PFSK-1 (cell line): ENCODE results near the gene JAG1.

ENCODE experiments used
- FOXP2 ChIP-seq: optimal IDR thresholded peaks from 2 replicates; pipeline ENCODE3; 2011; ENCODE audit warnings: borderline replicate concordance, control low read depth, inconsistent platforms; ENCODE audit not compliant: insufficient read depth; ENCODE audit errors: extremely low read length, extremely low read depth
- POLR2AphosphoS5 ChIP-seq: IDR thresholded peaks from 2 replicates; pipeline ENCODE4 v1.6.1; 2012; ENCODE audit warnings: low read depth, mild to moderate bottlenecking, control low read depth, low read length, moderate library complexity
- REST ChIP-seq, 2 experiments: IDR thresholded peaks; 2 replicates each; pipeline versions ENCODE4 v1.6.1 to v1.8.0; 2011 to 2012; ENCODE audit warnings: low read depth in 2 of 2, low read length in 2 of 2, control low read depth in 1 of 2, inconsistent platforms in 1 of 2, mild to moderate bottlenecking in 1 of 2, moderate library complexity in 1 of 2; ENCODE audit not compliant: insufficient read depth in 1 of 2
- SIN3A ChIP-seq: IDR thresholded peaks from 2 replicates; pipeline ENCODE4 v1.6.1; 2012; ENCODE audit warnings: mild to moderate bottlenecking, low read length, moderate library complexity, borderline replicate concordance; ENCODE audit not compliant: insufficient read depth
- TAF1 ChIP-seq: IDR thresholded peaks from 2 replicates; pipeline ENCODE4 v1.6.1; 2012; ENCODE audit warnings: low read length, control low read depth, borderline replicate concordance; ENCODE audit not compliant: insufficient read depth

Gene JAG1

GRCh38 chr20:10652185-10652584 is 21.6 kb downstream of the JAG1 start:
- TF ChIP-seq SIN3A (no peak), TAF1 (no peak), REST (IDR thresholded peaks at IDR 0.05; ENCODE audit: insufficient read depth in 1 of 2, low read depth in 2 of 2, low read length in 2 of 2) (no peak), POLR2AphosphoS5 (no peak), FOXP2 (no peak)

GRCh38 chr20:10651227-10651990 is 22.4 kb downstream of the JAG1 start:
- no peak for TF ChIP-seq TAF1
- TF ChIP-seq POLR2AphosphoS5, result no peak
- TF ChIP-seq FOXP2, result no peak
- no peak for TF ChIP-seq SIN3A
- TF ChIP-seq REST (IDR thresholded peaks at IDR 0.05; ENCODE audit: insufficient read depth in 1 of 2, low read depth in 2 of 2, low read length in 2 of 2), result no peak

GRCh38 chr20:10649797-10650160 is 24.0 kb downstream of the JAG1 start:
- TF ChIP-seq SIN3A (no peak), FOXP2 (no peak), POLR2AphosphoS5 (no peak), REST (IDR thresholded peaks at IDR 0.05; ENCODE audit: insufficient read depth in 1 of 2, low read depth in 2 of 2, low read length in 2 of 2) (no peak), TAF1 (no peak)

- no peak for TF ChIP-seq TAF1
- TF ChIP-seq FOXP2, result no peak
- TF ChIP-seq REST (IDR thresholded peaks at IDR 0.05; ENCODE audit: insufficient read depth in 1 of 2, low read depth in 2 of 2, low read length in 2 of 2), result no peak
- TF ChIP-seq SIN3A, result no peak
- no peak for TF ChIP-seq POLR2AphosphoS5
These were observed 24.6 kb downstream of the JAG1 start for GRCh38 chr20:10649080-10649796.
